22Rv1 (cell line): ENCODE measurements around the gene WTAP.

Experiments
- ZFX ChIP-seq: fragments of 450-650 bp; IDR thresholded peaks from 2 replicates; pipeline ENCODE4 v1.6.1; 2017; ENCODE audit warnings: antibody characterized with exemption, borderline replicate concordance
- TF ChIP-seq, protein P1 (sequence below): fragments of 450-650 bp; IDR thresholded peaks from 2 replicates; pipeline ENCODE4 v1.5.1; 2017; ENCODE audit warnings: mild to moderate bottlenecking

- TF ChIP-seq, protein P1, sequence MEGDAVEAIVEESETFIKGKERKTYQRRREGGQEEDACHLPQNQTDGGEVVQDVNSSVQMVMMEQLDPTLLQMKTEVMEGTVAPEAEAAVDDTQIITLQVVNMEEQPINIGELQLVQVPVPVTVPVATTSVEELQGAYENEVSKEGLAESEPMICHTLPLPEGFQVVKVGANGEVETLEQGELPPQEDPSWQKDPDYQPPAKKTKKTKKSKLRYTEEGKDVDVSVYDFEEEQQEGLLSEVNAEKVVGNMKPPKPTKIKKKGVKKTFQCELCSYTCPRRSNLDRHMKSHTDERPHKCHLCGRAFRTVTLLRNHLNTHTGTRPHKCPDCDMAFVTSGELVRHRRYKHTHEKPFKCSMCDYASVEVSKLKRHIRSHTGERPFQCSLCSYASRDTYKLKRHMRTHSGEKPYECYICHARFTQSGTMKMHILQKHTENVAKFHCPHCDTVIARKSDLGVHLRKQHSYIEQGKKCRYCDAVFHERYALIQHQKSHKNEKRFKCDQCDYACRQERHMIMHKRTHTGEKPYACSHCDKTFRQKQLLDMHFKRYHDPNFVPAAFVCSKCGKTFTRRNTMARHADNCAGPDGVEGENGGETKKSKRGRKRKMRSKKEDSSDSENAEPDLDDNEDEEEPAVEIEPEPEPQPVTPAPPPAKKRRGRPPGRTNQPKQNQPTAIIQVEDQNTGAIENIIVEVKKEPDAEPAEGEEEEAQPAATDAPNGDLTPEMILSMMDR, result no peak
- TF ChIP-seq ZFX, result no peak
Observed at GRCh38 chr6:159691963-159692287, 35.4 kb upstream of the WTAP start.
